PC-9 (cell line): ENCODE results near the gene PAXX.

Experiments
- EZH2 ChIP-seq: fragments of 200-600 bp; sonication (generic); IDR thresholded peaks from 2 replicates; pipeline ENCODE4 v1.8.0; 2017; ENCODE audit warnings: antibody characterized with exemption, low read depth
- TF ChIP-seq, protein P1 (sequence below): fragments of 200-600 bp; sonication (generic); conservative IDR thresholded peaks from 2 replicates; pipeline ENCODE4 v1.6.1; 2017; ENCODE audit warnings: mixed run types, antibody characterized with exemption, mild to moderate bottlenecking, moderate library complexity

DNA sequence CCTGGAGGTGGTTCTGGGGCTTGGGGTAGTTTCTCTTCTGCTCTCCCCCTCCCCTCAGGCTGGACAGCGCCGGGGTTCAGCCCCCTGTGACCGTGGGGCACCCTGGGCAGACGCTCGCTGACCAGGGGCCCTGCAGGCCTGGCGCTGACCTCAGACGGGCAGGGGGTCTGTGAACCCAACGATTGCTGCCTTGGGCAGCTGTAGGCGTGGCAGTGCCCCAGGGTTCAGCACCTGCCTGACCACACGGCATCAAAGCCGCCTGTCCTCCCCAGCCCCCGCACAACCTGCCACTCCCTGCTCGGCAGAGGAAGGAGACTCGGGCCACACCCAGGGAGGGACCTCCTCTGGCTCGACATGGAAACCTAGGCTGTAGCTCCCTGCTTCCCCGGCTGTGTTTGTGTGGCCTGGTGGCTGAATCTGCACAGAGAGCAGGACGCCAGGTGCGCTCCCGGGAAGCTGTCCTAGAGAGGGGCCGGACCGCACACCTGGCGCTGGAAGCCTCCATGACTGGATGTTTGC is 28.0 kb upstream of the PAXX start:
- no peak for TF ChIP-seq EZH2
- TF ChIP-seq, protein P1, sequence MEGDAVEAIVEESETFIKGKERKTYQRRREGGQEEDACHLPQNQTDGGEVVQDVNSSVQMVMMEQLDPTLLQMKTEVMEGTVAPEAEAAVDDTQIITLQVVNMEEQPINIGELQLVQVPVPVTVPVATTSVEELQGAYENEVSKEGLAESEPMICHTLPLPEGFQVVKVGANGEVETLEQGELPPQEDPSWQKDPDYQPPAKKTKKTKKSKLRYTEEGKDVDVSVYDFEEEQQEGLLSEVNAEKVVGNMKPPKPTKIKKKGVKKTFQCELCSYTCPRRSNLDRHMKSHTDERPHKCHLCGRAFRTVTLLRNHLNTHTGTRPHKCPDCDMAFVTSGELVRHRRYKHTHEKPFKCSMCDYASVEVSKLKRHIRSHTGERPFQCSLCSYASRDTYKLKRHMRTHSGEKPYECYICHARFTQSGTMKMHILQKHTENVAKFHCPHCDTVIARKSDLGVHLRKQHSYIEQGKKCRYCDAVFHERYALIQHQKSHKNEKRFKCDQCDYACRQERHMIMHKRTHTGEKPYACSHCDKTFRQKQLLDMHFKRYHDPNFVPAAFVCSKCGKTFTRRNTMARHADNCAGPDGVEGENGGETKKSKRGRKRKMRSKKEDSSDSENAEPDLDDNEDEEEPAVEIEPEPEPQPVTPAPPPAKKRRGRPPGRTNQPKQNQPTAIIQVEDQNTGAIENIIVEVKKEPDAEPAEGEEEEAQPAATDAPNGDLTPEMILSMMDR: no peak
